Motor neuron (in vitro differentiated cells): ENCODE measurements around the gene TRPM1. TPM values are rescaled to one million over a fixed set of nuclear protein-coding genes. Genes with fewer than 3 reads are reported as not detected.

Source experiments
- ATAC-seq, 8 experiments: fragments of 200-7000 bp; cut with Tn5 transposase; replicated peaks in 6 of 8; 2 replicates each; pipeline ENCODE4 v1.8.0; 2021; ENCODE audit warnings: mild to moderate bottlenecking in 8 of 8, moderate library complexity in 8 of 8
- H3K27ac ChIP-seq, 2 donors: fragments of 250-450 bp; sonication (Bioruptor Pico); 2 replicates each; pipeline ENCODE4 v1.9.0; 2021; ENCODE audit warnings: antibody characterized with exemption in 2 of 2, mild to moderate bottlenecking in 2 of 2, moderate library complexity in 1 of 2
- H3K4me1 ChIP-seq, 2 donors: fragments of 250-450 bp; sonication (Bioruptor Pico); replicated peaks in 1 of 2; 2 replicates each; pipeline ENCODE4 v1.6.1; 2021; ENCODE audit warnings: antibody characterized with exemption in 2 of 2, mild to moderate bottlenecking in 2 of 2, moderate library complexity in 1 of 2
- H3K4me3 ChIP-seq, 5 donors: fragments of 250-450 bp; sonication (Bioruptor Pico); 2 replicates each; pipeline ENCODE4 v1.9.0; 2021; ENCODE audit warnings: antibody characterized with exemption in 5 of 5, mild to moderate bottlenecking in 5 of 5, moderate library complexity in 4 of 5
- WGBS, 10 experiments: fragments of 450-650 bp; shearing (Covaris generic); methylation state at CpG; one replicate each; pipeline ENCODE4 v1.0.0; 2022; 5-methylcytosine and 5-hydroxymethylcytosine counted together
- in situ Hi-C, 9 experiments: fragments of 400-800 bp; cut with MboI; loops; one replicate each; pipeline ENCODE4 v1.15.0; 2021; ENCODE audit warnings: low sequenced_read_pairs in 9 of 9, low pct_unique_long_range_greater_than_20kb in 2 of 9; ENCODE audit not compliant: unreplicated experiment in 9 of 9
- total RNA-seq, 8 experiments: library from RNA; unstranded; fragments of 300-600 nt; gene quantifications; 2 replicates each; pipeline versions ENCODE4 v1.2.3 to v1.2.4, GENCODE V29; 2022

Gene TRPM1
- total RNA-seq, 8 experiments from 2014 or later = 0.11 to 2.7 (median 0.62) TPM; not detected in 1

DNA sequence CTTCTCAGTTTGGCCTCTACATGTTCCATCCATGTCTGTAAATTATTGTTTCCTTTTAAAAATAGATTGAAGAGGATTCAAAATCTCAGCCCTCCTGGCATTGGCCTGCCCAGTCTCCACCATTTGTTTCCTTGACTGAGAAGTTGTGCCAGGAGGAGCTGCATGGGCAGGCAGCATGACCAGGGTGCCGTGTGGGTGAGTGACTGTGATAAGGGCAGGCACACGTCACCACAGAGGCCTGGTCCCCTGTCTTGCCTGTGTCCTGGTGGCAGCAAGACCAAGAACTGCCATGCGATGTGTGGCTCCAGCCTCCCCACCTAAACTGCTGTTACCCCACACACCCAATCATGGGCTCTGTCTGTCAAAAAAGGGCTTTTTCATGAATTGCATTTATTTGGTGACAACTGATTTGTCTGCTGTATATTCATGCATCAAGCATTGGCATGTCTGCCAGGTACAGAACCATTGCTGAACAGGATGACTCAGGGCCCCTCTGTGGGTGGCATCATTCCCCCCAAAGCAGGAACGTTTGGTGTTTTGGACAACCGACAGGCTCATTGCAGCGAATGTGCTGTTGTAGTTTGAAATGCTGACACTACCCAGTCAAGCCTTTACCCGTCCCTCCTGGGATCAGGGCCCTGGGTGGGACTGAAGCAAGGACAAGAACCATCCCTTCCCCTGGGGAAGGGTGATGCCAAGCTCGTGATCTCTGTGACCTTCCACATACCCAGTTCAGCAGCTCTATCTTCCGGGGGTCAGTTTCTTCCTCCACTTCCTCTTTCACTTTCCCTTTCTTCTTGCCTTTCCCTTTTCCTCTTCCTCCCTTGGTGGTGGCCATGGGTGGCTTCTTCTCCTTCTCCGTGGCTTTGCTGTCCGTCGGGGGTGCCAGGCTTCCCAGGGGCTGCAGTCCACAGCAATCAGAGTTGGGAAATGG lies 51.6 kb downstream of the TRPM1 start:
- Histone ChIP-seq H3K4me1 (peaks cover 0 to 10% of the 10 kb centered on the region in 2 donors), H3K27ac (no peak overlapping the region), H3K4me3 (no peak overlapping the region)
- WGBS, 10 experiments = 53 to 100% (median 83%) methylated on average over 1 to 6 of the region's 12 CpGs; no CpG with 5 or more reads in 3 of the 10 experiments
- no peak for ATAC-seq
- in situ Hi-C loops = no loop called here

DNA sequence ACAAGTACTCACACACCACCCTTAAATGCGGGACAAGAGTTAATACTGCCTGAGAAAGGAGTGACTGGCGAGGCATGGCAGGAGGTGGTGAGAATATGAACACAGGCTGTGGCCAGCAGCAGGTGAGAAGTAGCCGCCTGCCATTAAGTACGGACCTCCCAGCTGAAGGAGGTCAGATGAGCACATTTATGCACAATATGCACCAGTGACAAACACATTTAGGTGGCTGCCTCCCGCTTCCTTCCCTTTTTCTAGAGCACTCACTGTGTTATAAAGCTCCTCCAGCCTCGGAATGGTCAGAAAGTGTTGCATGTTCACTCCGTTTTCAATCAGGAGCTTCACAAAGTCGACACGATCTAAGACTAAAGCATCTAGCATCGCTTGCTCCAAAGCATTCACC lies 52.4 kb downstream of the TRPM1 start:
- in situ Hi-C loops = no loop called here
- no peak for ATAC-seq
- H3K27ac ChIP-seq = no peak overlapping the region

DNA sequence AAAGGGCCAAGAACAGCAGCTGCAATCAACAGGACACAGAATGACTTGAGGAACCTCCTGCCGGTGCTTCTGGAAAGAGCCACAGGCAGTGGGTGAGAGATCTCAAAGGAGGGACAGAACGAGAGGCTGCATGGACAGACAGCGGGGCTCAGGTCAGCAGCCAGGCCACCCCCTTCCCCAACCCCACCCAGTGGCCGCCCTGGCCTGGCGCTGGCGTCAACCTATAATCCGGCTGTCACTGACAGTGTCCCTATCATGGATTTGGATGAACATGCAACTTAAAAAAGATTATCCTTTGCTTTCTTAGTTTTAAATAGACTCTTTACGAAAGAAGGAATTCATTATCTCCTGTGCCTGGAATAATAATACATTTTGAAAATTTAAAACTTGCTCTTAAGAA lies 54.1 kb downstream of the TRPM1 start:
- in situ Hi-C loops = no loop called here
- no peak overlapping the region for H3K27ac ChIP-seq
- H3K4me1 ChIP-seq = peaks cover 0 to 10% of the 10 kb centered on the region in 2 donors
- WGBS, 10 experiments = 70 to 100% (median 94%) methylated on average over 1 to 3 of the region's 8 CpGs; no CpG with 5 or more reads in 3 of the 10 experiments
- ATAC-seq = no peak
- no peak overlapping the region for H3K4me3 ChIP-seq

More for the DNA sequence above, 52.4 kb downstream of the TRPM1 start:
- WGBS, 10 experiments = 68 to 90% (median 82%) methylated on average over 2 to 9 of the region's 10 CpGs; no CpG with 5 or more reads in 3 of the 10 experiments
- H3K4me3 ChIP-seq = no peak overlapping the region
- peaks cover 0 to 10% of the 10 kb centered on the region in 2 donors for H3K4me1 ChIP-seq

DNA sequence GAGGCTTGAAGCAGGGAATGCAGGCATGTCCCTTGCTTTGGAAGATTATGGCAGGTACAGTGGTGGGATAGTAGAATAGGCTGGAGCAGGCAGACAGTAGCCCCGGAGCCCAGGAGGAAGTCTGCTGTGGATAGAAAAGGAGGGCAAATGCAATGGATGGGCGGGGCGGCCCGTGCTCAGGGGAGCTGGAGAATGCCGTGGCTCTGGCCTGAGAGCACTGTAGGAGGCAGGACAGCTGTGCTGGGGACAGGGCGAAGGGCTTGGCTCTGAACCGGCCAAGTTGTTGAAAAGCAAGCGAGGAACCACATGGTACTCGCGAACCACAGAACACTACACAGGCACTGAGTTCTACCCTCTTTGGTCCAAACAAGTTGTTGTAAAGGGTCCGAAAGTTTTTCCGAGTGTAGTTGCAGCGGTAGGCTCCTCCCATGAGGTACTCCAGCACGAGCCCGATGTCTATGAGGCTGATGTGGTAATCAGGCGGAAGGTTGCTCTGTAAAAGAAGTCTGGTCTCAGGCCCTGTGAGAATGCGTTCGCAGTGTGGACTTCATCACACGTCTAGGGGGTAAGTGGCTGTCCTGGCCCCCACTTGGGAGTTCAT lies 54.7 kb downstream of the TRPM1 start:
- ATAC-seq = no peak
- Histone ChIP-seq H3K4me1 (peaks cover 0 to 10% of the 10 kb centered on the region in 2 donors), H3K4me3 (no peak overlapping the region), H3K27ac (no peak overlapping the region)
- in situ Hi-C loops = no loop called here
- 73 to 100% (median 90%) methylated on average over 1 to 3 of the region's 19 CpGs; no CpG with 5 or more reads in 3 of the 10 experiments for WGBS, 10 experiments

DNA sequence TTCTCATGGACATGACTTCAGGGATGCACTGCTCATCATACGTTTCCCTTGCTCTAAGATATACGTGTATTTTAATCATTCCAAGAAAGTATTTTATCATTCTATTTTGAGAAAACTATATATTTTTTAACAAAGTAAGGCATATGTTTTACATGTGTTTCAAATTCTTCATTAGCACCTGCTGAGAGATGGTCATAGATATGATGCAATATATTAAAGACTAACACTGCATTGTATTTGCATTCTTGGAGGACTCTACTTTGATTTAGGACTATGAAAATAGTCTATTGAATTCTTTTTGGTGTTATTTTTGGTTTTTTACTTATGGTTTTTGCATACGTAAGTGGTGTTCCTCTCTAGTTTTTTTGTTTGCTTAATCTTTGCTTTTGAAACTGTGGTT lies 55.9 kb downstream of the TRPM1 start:
- 30 to 100% (median 81%) methylated on average over 2 to 3 of the region's 3 CpGs for WGBS, 10 experiments
- Histone ChIP-seq H3K4me3 (no peak overlapping the region), H3K4me1 (peaks cover 0 to 2% of the 10 kb centered on the region in 2 donors), H3K27ac (no peak overlapping the region)
- in situ Hi-C loops = no loop called here
- ATAC-seq = no peak

DNA sequence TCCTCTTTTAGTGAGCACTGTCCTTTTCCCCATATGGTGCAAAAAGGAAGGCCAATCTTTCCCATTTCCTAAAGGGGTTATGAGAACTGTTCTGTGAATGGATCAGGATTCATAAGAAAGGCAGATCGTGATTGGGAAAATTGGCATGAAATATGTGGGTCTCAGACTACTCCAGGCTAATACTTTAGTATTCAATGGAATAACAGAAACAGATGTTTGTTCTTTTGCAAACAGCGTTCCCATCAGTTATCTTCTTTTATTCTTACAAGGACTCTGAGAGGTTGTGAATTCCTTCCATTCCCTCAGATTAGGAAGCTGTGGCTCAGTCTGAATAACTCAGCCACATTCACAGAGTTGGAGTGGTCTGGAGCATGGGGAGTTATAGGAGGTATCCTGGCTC lies 58.8 kb downstream of the TRPM1 start:
- in situ Hi-C loops = no loop called here
- Histone ChIP-seq H3K4me3 (no peak overlapping the region), H3K4me1 (no peaks in the 10 kb centered on the region), H3K27ac (no peak overlapping the region)
- 0 to 90% (median 79%) methylated on average over 1 to 2 of the region's 2 CpGs; no CpG with 5 or more reads in 2 of the 10 experiments for WGBS, 10 experiments
- ATAC-seq = no peak

DNA sequence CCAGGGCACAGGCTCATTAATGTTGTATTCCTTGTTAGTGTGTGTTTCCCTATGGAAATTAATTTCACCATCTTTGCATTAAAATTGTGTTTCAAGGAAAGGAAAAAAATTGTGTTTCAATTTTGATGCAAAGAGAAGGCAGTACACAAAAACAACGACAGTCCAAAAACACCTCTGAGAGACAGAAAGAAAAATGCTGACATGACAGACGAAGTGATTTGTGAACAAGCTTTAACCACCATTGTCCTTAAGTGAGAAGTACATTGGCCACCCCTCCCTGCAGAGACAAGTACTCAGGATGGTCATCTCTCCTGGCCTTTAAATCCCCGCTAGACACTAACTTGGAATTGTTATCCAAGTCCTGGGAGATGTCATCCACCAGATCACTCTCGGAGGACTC lies 59.9 kb downstream of the TRPM1 start:
- in situ Hi-C loops = no loop called here
- WGBS, 10 experiments = 53 to 100% (median 77%) methylated on average over 1 to 3 of the region's 4 CpGs; no CpG with 5 or more reads in 1 of the 10 experiments
- no peak overlapping the region for H3K4me3 ChIP-seq
- H3K27ac ChIP-seq = no peak overlapping the region
- ATAC-seq = no peak
- H3K4me1 ChIP-seq = no peaks in the 10 kb centered on the region

DNA sequence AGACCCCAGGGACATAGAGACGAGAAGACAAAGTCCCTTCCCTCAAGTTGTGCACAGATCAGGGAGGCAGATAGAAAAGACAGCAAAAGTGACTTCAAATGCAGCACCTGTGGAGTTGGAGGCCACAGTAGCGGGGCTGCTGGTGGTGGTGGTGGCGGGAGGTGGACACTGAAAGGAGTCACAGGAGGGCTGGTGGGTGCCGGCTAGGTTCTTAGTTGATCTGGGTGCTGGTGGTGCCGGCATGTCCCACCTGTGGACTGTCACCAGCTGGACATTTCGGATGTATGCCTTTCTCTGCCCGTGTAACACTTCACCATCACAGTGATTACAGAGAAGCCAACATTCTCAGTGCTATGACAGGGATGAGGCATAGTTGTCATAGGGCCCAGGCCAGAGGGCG lies 60.9 kb downstream of the TRPM1 start:
- no peak overlapping the region for H3K27ac ChIP-seq
- H3K4me3 ChIP-seq = no peak overlapping the region
- ATAC-seq = no peak
- in situ Hi-C loops = no loop called here
- 40 to 100% (median 100%) methylated on average over 1 to 7 of the region's 8 CpGs; no CpG with 5 or more reads in 3 of the 10 experiments for WGBS, 10 experiments
- no peaks in the 10 kb centered on the region for H3K4me1 ChIP-seq

DNA sequence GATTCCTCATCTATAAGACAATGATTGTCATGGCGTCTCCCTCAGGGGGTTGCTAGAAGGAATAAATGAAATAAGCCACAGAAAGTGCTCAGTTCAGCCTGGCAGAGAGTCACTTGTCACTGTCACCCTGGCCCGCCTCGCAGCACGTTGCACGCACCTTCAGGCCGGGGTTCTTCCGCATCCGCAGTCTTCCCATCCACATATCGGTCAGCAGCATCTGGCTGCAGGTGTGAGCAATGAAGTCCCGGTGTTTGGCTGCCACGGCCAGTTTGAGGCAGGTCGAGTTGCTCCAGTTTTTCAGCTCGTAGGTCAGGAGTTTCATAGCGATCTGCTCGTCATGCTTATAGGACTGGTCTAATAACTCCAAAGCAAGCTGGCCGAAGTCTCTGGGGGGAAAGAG lies 61.6 kb downstream of the TRPM1 start:
- Histone ChIP-seq H3K4me3 (no peak overlapping the region), H3K27ac (no peak overlapping the region), H3K4me1 (no peaks in the 10 kb centered on the region)
- ATAC-seq = no peak
- in situ Hi-C loops = no loop called here
- WGBS, 10 experiments = 46 to 91% (median 83%) methylated on average over 1 to 7 of the region's 16 CpGs; no CpG with 5 or more reads in 5 of the 10 experiments

DNA sequence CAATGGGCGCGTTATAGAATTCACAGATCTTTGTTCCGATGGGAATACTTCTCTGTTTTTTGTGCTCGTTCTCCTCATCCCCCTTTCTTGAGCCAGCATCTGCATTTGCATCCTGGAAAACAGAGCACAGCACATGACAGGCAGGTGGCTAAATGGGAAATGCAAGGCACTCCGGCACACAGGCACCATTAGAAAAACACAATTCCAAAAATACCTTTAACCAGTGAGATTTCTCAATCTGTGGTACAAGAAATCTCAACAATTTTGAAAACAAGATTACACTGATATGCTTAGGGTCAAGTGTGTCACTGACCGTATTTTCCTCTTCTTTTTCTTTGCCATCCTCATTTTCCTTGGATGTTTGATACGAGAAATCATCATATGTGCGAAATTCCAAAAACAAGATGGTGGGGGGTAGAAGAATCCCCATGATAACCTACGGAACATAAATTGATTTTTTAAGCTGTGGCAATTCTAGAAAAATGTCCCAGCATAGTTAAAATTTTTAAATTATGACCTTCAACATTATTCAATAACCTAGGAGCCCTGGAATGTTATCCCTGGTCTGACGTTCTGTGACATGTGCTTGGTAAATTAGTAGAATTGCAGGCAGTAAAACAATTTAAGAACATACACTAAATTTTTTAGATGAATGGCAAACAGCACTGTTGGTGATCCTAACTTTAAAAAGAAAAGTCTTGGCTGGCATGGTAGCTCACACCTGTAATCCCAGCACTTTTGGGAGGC lies 63.6 kb downstream of the TRPM1 start:
- ATAC-seq = no peak
- in situ Hi-C loops = no loop called here
- WGBS, 10 experiments = 76 to 100% (median 88%) methylated on average over 2 to 10 of the region's 10 CpGs
- Histone ChIP-seq H3K4me1 (no peaks in the 10 kb centered on the region), H3K27ac (no peak overlapping the region), H3K4me3 (no peak overlapping the region)

DNA sequence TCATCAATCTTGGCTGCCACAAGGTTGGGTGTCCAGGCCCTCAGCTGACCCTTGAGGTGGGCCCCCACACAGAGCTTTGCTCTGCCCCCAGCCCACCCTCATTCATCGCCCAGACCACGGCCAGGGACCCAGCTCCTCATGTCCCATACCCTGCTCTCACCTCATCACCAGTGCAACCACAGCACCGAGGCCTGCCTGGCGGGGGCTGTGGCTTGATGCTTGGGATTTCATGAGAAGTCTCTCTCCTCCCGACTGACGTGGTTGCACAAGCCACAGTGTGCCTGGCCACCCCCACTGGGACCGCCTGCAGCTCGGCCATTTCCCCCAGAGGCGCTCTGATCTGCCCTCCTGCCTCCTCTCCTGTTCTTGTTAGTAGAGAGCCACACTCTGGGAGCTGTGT lies 64.7 kb downstream of the TRPM1 start:
- no peaks in the 10 kb centered on the region for H3K4me1 ChIP-seq
- 77 to 100% (median 87%) methylated on average over 2 to 3 of the region's 9 CpGs; no CpG with 5 or more reads in 7 of the 10 experiments for WGBS, 10 experiments
- in situ Hi-C loops = no loop called here
- H3K27ac ChIP-seq = no peak overlapping the region
- no peak overlapping the region for H3K4me3 ChIP-seq
- no peak for ATAC-seq

DNA sequence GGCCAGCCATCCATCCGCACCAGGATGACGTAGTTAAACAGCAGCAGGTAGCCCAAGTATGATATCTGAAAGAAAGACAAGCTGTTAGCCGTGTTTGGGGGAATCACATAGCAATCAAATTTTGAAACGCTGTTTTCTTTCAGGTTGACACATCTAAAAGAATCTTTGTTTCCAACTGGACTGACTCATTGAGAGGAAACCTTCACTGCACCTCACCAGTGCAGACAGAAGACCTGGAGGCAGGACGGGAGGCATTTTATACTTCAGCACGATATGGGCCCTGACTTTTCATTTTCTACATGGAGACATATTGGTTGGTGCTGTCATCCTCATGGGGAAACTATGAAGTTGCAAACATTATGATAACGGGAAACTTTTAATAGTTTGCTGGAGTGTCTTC lies 65.9 kb downstream of the TRPM1 start:
- ATAC-seq = peak in 1 of 8 experiments; percentile 30
- H3K27ac ChIP-seq = no peak overlapping the region
- WGBS, 10 experiments = 29 to 100% (median 91%) methylated on average over 1 to 5 of the region's 7 CpGs; no CpG with 5 or more reads in 2 of the 10 experiments
- H3K4me1 ChIP-seq = no peaks in the 10 kb centered on the region
- H3K4me3 ChIP-seq = no peak overlapping the region
- in situ Hi-C loops = no loop called here

DNA sequence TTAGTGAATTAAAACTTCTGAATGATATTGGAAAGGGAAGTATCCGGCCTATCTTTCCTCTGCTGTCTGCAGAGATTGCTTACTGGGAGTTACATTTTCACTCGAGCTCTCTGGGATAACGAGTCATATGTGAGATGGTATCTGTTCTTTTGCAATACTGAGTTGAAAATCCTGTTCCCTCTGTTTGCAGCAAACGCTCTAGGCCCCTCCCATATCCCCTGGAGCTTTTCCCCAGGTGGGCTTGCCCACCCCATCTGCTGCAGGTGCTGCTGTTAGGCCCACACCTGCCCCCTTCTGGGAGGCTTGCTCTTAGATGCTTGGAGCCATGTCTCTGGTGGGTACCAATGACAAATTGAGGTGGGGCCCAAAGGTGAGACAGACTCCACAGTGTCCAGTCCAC lies 67.4 kb downstream of the TRPM1 start:
- in situ Hi-C loops = no loop called here
- Histone ChIP-seq H3K27ac (no peak overlapping the region), H3K4me3 (no peak overlapping the region), H3K4me1 (no peaks in the 10 kb centered on the region)
- 42 to 100% (median 83%) methylated on average over 1 to 3 of the region's 4 CpGs; no CpG with 5 or more reads in 4 of the 10 experiments for WGBS, 10 experiments
- no peak for ATAC-seq
